ENCODE data around the gene ADGRG4.

The ADGRG4 gene

GRCh38 chrX:136386173-136386572, 85.4 kb downstream of the ADGRG4 start:
- TF ChIP-seq ZFX (IDR thresholded peaks at IDR 0.05; ENCODE audit: borderline replicate concordance) (no peak), CTCF (IDR thresholded peaks at IDR 0.05) (no peak)
- no peak overlapping the region for H3K27ac ChIP-seq

- H3K27ac ChIP-seq: no peak overlapping the region
- TF ChIP-seq CTCF (IDR thresholded peaks at IDR 0.05) (no peak), ZFX (IDR thresholded peaks at IDR 0.05; ENCODE audit: borderline replicate concordance) (no peak)
These were observed 86.1 kb downstream of the ADGRG4 start for GRCh38 chrX:136386826-136387225.

- TF ChIP-seq ZFX (IDR thresholded peaks at IDR 0.05; ENCODE audit: borderline replicate concordance) (no peak), CTCF (IDR thresholded peaks at IDR 0.05) (no peak)
- no peak overlapping the region for H3K27ac ChIP-seq
These were observed 87.3 kb downstream of the ADGRG4 start for GRCh38 chrX:136387951-136388502.

- H3K27ac ChIP-seq: no peak overlapping the region
- no peak for TF ChIP-seq CTCF (IDR thresholded peaks at IDR 0.05)
- no peak for TF ChIP-seq ZFX (IDR thresholded peaks at IDR 0.05; ENCODE audit: borderline replicate concordance)
These were observed 90.2 kb downstream of the ADGRG4 start for GRCh38 chrX:136390921-136391320.

GRCh38 chrX:136395271-136395670, 94.5 kb downstream of the ADGRG4 start:
- no peak for TF ChIP-seq ZFX (IDR thresholded peaks at IDR 0.05; ENCODE audit: borderline replicate concordance)
- no peak for TF ChIP-seq CTCF (IDR thresholded peaks at IDR 0.05)
- no peak overlapping the region for H3K27ac ChIP-seq

- TF ChIP-seq CTCF (IDR thresholded peaks at IDR 0.05) (no peak), ZFX (IDR thresholded peaks at IDR 0.05; ENCODE audit: borderline replicate concordance) (no peak)
- no peak overlapping the region for H3K27ac ChIP-seq
These were observed 96.2 kb downstream of the ADGRG4 start for GRCh38 chrX:136397001-136397400.

GRCh38 chrX:136405126-136405525, 104.4 kb downstream of the ADGRG4 start:
- no peak overlapping the region for H3K27ac ChIP-seq
- TF ChIP-seq ZFX (IDR thresholded peaks at IDR 0.05; ENCODE audit: borderline replicate concordance) (no peak), CTCF (IDR thresholded peaks at IDR 0.05) (no peak)

Data from 22Rv1 (cell line).